Activated T-helper 17 cell treated with anti-CD3 and anti-CD28 coated beads, Interleukin-2, amount 50 U/mL, for 72 hours (primary cell): ENCODE measurements around the gene BCHE. TPM values are rescaled to one million over a fixed set of nuclear protein-coding genes. Genes with fewer than 3 reads are reported as not detected.

Experiments used
- ATAC-seq: fragments of 150-1000 bp; cut with Tn5 transposase; replicated peaks from 2 replicates; pipeline ENCODE4 v1.10.0; 2021; ENCODE audit warnings: mild to moderate bottlenecking, moderate library complexity
- H3K27ac Mint-ChIP-seq: one replicate; pipeline ENCODE4 v1.8.0; 2022; ENCODE audit warnings: mixed read lengths
- H3K27me3 Mint-ChIP-seq: one replicate; pipeline ENCODE4 v1.8.0; 2022; ENCODE audit warnings: mixed read lengths
- H3K36me3 Mint-ChIP-seq: one replicate; pipeline ENCODE4 v1.8.0; 2022; ENCODE audit warnings: low read depth, mild to moderate bottlenecking, mixed read lengths
- H3K4me1 Mint-ChIP-seq: one replicate; pipeline ENCODE4 v1.8.0; 2022; ENCODE audit warnings: mixed read lengths
- H3K4me3 Mint-ChIP-seq: one replicate; pipeline ENCODE4 v1.8.0; 2022; ENCODE audit warnings: mild to moderate bottlenecking, mixed read lengths
- H3K9me3 Mint-ChIP-seq: one replicate; pipeline ENCODE4 v1.8.0; 2022; ENCODE audit warnings: mixed read lengths
- total RNA-seq, 2 donors: library from RNA; stranded (reverse); gene quantifications; one replicate each; pipeline ENCODE4 v1.2.3, GENCODE V29; 2022

Gene BCHE
- total RNA-seq, 2 donors from 2014 or later = not detected

- Mint-ChIP-seq H3K27me3 (no peaks in the 10 kb centered on the region), H3K9me3 (peaks cover 13% of the 10 kb centered on the region), H3K4me1 (no peaks in the 10 kb centered on the region), H3K4me3 (no peak overlapping the region), H3K27ac (no peak overlapping the region), H3K36me3 (no peaks in the 10 kb centered on the region)
- no peak for ATAC-seq
These were observed 38.2 kb downstream of the BCHE start for GRCh38 chr3:165799026-165799425.

- H3K27me3 Mint-ChIP-seq = no peaks in the 10 kb centered on the region
- no peak overlapping the region for H3K4me3 Mint-ChIP-seq
- H3K4me1 Mint-ChIP-seq = no peaks in the 10 kb centered on the region
- H3K9me3 Mint-ChIP-seq = peaks cover 19% of the 10 kb centered on the region
- no peak overlapping the region for H3K27ac Mint-ChIP-seq
- ATAC-seq = no peak
- no peaks in the 10 kb centered on the region for H3K36me3 Mint-ChIP-seq
These were observed 39.7 kb downstream of the BCHE start for GRCh38 chr3:165797551-165797950.

GRCh38 chr3:165796701-165797100 is 40.5 kb downstream of the BCHE start:
- H3K36me3 Mint-ChIP-seq = no peaks in the 10 kb centered on the region
- peaks cover 13% of the 10 kb centered on the region for H3K9me3 Mint-ChIP-seq
- no peak for ATAC-seq
- no peak overlapping the region for H3K27ac Mint-ChIP-seq
- no peak overlapping the region for H3K4me3 Mint-ChIP-seq
- no peaks in the 10 kb centered on the region for H3K27me3 Mint-ChIP-seq
- H3K4me1 Mint-ChIP-seq = no peaks in the 10 kb centered on the region

- H3K4me1 Mint-ChIP-seq = no peaks in the 10 kb centered on the region
- H3K27me3 Mint-ChIP-seq = no peaks in the 10 kb centered on the region
- H3K4me3 Mint-ChIP-seq = no peak overlapping the region
- ATAC-seq = no peak
- H3K36me3 Mint-ChIP-seq = no peaks in the 10 kb centered on the region
- no peak overlapping the region for H3K27ac Mint-ChIP-seq
- H3K9me3 Mint-ChIP-seq = peaks cover 21% of the 10 kb centered on the region
These were observed 48.7 kb downstream of the BCHE start for GRCh38 chr3:165788531-165788930.

- H3K9me3 Mint-ChIP-seq = peaks cover 25% of the 10 kb centered on the region
- no peaks in the 10 kb centered on the region for H3K4me1 Mint-ChIP-seq
- H3K27me3 Mint-ChIP-seq = no peaks in the 10 kb centered on the region
These were observed 51.2 kb downstream of the BCHE start for GRCh38 chr3:165786013-165786412.

GRCh38 chr3:165784337-165784736 is 52.9 kb downstream of the BCHE start:
- H3K27ac Mint-ChIP-seq = no peak overlapping the region
- H3K4me3 Mint-ChIP-seq = no peak overlapping the region

More at GRCh38 chr3:165786013-165786412, 51.2 kb downstream of the BCHE start:
- Mint-ChIP-seq H3K4me3 (no peak overlapping the region), H3K36me3 (no peaks in the 10 kb centered on the region), H3K27ac (no peak overlapping the region)
- ATAC-seq = no peak

GRCh38 chr3:165783383-165783782 is 53.8 kb downstream of the BCHE start:
- Mint-ChIP-seq H3K36me3 (no peaks in the 10 kb centered on the region), H3K27ac (no peak overlapping the region), H3K4me1 (no peaks in the 10 kb centered on the region), H3K4me3 (no peak overlapping the region), H3K9me3 (peaks cover 20% of the 10 kb centered on the region), H3K27me3 (no peaks in the 10 kb centered on the region)
- no peak for ATAC-seq

More at GRCh38 chr3:165784337-165784736, 52.9 kb downstream of the BCHE start:
- no peak for ATAC-seq
- H3K4me1 Mint-ChIP-seq = no peaks in the 10 kb centered on the region
- H3K27me3 Mint-ChIP-seq = no peaks in the 10 kb centered on the region
- peaks cover 20% of the 10 kb centered on the region for H3K9me3 Mint-ChIP-seq
- H3K36me3 Mint-ChIP-seq = no peaks in the 10 kb centered on the region

- Mint-ChIP-seq H3K27me3 (no peaks in the 10 kb centered on the region), H3K4me3 (no peak overlapping the region), H3K4me1 (no peaks in the 10 kb centered on the region), H3K9me3 (peaks cover 13% of the 10 kb centered on the region), H3K36me3 (no peaks in the 10 kb centered on the region), H3K27ac (no peak overlapping the region)
- ATAC-seq = no peak
These were observed 58.3 kb downstream of the BCHE start for GRCh38 chr3:165778891-165779290.

- Mint-ChIP-seq H3K36me3 (no peaks in the 10 kb centered on the region), H3K27me3 (no peaks in the 10 kb centered on the region), H3K27ac (no peak overlapping the region), H3K4me1 (no peaks in the 10 kb centered on the region), H3K9me3 (peaks cover 13% of the 10 kb centered on the region), H3K4me3 (no peak overlapping the region)
- ATAC-seq = no peak
These were observed 58.8 kb downstream of the BCHE start for GRCh38 chr3:165778456-165778855.

- H3K27me3 Mint-ChIP-seq = no peaks in the 10 kb centered on the region
These were observed 61.4 kb downstream of the BCHE start for GRCh38 chr3:165775824-165776223.

GRCh38 chr3:165770781-165771180 is 66.4 kb downstream of the BCHE start:
- Mint-ChIP-seq H3K36me3 (no peaks in the 10 kb centered on the region), H3K27ac (no peak overlapping the region), H3K27me3 (no peaks in the 10 kb centered on the region), H3K4me1 (no peaks in the 10 kb centered on the region), H3K9me3 (peaks cover 23% of the 10 kb centered on the region), H3K4me3 (no peak overlapping the region)
- ATAC-seq = no peak

More at GRCh38 chr3:165775824-165776223, 61.4 kb downstream of the BCHE start:
- Mint-ChIP-seq H3K4me3 (no peak overlapping the region), H3K4me1 (no peaks in the 10 kb centered on the region), H3K36me3 (no peaks in the 10 kb centered on the region), H3K27ac (no peak overlapping the region), H3K9me3 (no peaks in the 10 kb centered on the region)
- ATAC-seq = no peak

- peaks cover 28% of the 10 kb centered on the region for H3K9me3 Mint-ChIP-seq
- no peak overlapping the region for H3K27ac Mint-ChIP-seq
- ATAC-seq = no peak
- no peak overlapping the region for H3K4me3 Mint-ChIP-seq
- H3K27me3 Mint-ChIP-seq = no peaks in the 10 kb centered on the region
- H3K36me3 Mint-ChIP-seq = no peaks in the 10 kb centered on the region
- no peaks in the 10 kb centered on the region for H3K4me1 Mint-ChIP-seq
These were observed 68.5 kb downstream of the BCHE start for GRCh38 chr3:165768680-165769079.

GRCh38 chr3:165759041-165759440 is 78.2 kb downstream of the BCHE start:
- no peaks in the 10 kb centered on the region for H3K4me1 Mint-ChIP-seq
- ATAC-seq = no peak
- H3K9me3 Mint-ChIP-seq = peaks cover 25% of the 10 kb centered on the region
- no peak overlapping the region for H3K27ac Mint-ChIP-seq
- H3K27me3 Mint-ChIP-seq = no peaks in the 10 kb centered on the region
- no peaks in the 10 kb centered on the region for H3K36me3 Mint-ChIP-seq
- H3K4me3 Mint-ChIP-seq = no peak overlapping the region

- no peak for ATAC-seq
- Mint-ChIP-seq H3K4me1 (no peaks in the 10 kb centered on the region), H3K27ac (no peak overlapping the region), H3K4me3 (no peak overlapping the region), H3K9me3 (peaks cover 21% of the 10 kb centered on the region), H3K27me3 (no peaks in the 10 kb centered on the region), H3K36me3 (no peaks in the 10 kb centered on the region)
These were observed 81.7 kb downstream of the BCHE start for GRCh38 chr3:165755571-165755970.

GRCh38 chr3:165754219-165755007 is 82.8 kb downstream of the BCHE start:
- Mint-ChIP-seq H3K36me3 (no peaks in the 10 kb centered on the region), H3K9me3 (peaks cover 15% of the 10 kb centered on the region), H3K27me3 (no peaks in the 10 kb centered on the region), H3K4me1 (no peaks in the 10 kb centered on the region), H3K4me3 (no peak overlapping the region), H3K27ac (no peak overlapping the region)
- ATAC-seq = no peak
